ENCODE measurements around the gene ACMSD. TPM values are rescaled to one million over a fixed set of nuclear protein-coding genes. Genes with fewer than 3 reads are reported as not detected.

Gene ACMSD
- total and polyA plus RNA-seq, 2 of the 4 experiments (the other 2 are of a cell fraction): not detected

DNA sequence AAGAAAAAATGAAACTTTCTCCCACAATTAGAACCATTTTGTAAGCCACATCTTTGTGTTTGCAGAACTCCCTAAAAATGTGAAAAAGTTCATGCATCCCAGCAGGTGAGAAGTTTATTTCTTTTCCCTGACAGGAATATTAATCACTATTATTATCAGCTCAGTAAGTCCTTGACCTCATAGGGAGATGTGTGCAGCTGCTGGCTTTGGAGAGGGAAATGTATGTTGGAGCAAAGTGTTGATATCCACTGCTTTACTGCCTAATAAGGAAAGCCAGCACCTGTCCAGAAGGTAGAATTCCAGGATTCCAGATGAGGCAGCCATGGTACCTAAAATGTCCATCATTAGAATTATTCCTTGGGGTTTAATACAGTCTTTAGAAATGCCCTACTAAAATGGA lies 44.4 kb downstream of the ACMSD start:
- in situ Hi-C loops (cut with MboI; ENCODE audit: low sequenced_read_pairs): no loop called here
- no peaks in the 10 kb centered on the region for H3K9me3 ChIP-seq (ENCODE audit: control insufficient read depth, insufficient read depth, low read length)
- no peak overlapping the region for H4K5ac ChIP-seq (ENCODE audit: low read depth, low read length)
- H2BK5ac ChIP-seq (ENCODE audit: low read depth, low read length, poor library complexity, severe bottlenecking): no peak overlapping the region
- CTCF ChIA-PET: interaction anchor here (0.7 kb wide), 1 partner anchor 454 kb away, joined by 3 read pairs; no protein-coding TSS in a partner anchor
- H4K91ac ChIP-seq (ENCODE audit: insufficient read depth, low read depth, low read length): no peak overlapping the region
- H2BK120ac ChIP-seq (ENCODE audit: low read depth, low read length): no peak overlapping the region
- TF ChIP-seq RCOR1 (IDR thresholded peaks at IDR 0.05; ENCODE audit: insufficient replicate concordance, low read length) (no peak), MAFK (IDR thresholded peaks at IDR 0.05; ENCODE audit: low read depth, low read length) (no peak), RAD21 (IDR thresholded peaks at IDR 0.05; ENCODE audit: low read length) (no peak), CEBPB (IDR thresholded peaks at IDR 0.05; ENCODE audit: low read depth, low read length) (no peak), CHD1 (IDR thresholded peaks at IDR 0.05; ENCODE audit: low read depth, low read length) (no peak), NFE2L2 (IDR thresholded peaks at IDR 0.05; ENCODE audit: low read depth, low read length) (no peak), SMC3 (IDR thresholded peaks at IDR 0.05; ENCODE audit: low read depth, low read length) (no peak), BHLHE40 (IDR thresholded peaks at IDR 0.05; ENCODE audit: low read depth, low read length) (no peak), MXI1 (IDR thresholded peaks at IDR 0.05; ENCODE audit: borderline replicate concordance, low read depth, low read length) (no peak), FOS (IDR thresholded peaks at IDR 0.05; ENCODE audit: low read depth, low read length) (no peak), MAZ (IDR thresholded peaks at IDR 0.05; ENCODE audit: borderline replicate concordance, low read depth, low read length) (no peak), POLR2A (IDR thresholded peaks at IDR 0.05; ENCODE audit: low read depth, low read length) (no peak)
- TF ChIP-seq, protein P1, sequence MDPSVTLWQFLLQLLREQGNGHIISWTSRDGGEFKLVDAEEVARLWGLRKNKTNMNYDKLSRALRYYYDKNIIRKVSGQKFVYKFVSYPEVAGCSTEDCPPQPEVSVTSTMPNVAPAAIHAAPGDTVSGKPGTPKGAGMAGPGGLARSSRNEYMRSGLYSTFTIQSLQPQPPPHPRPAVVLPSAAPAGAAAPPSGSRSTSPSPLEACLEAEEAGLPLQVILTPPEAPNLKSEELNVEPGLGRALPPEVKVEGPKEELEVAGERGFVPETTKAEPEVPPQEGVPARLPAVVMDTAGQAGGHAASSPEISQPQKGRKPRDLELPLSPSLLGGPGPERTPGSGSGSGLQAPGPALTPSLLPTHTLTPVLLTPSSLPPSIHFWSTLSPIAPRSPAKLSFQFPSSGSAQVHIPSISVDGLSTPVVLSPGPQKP (IDR thresholded peaks at IDR 0.05; ENCODE audit: borderline replicate concordance, low read depth, low read length): no peak
- TF ChIP-seq, protein P2, sequence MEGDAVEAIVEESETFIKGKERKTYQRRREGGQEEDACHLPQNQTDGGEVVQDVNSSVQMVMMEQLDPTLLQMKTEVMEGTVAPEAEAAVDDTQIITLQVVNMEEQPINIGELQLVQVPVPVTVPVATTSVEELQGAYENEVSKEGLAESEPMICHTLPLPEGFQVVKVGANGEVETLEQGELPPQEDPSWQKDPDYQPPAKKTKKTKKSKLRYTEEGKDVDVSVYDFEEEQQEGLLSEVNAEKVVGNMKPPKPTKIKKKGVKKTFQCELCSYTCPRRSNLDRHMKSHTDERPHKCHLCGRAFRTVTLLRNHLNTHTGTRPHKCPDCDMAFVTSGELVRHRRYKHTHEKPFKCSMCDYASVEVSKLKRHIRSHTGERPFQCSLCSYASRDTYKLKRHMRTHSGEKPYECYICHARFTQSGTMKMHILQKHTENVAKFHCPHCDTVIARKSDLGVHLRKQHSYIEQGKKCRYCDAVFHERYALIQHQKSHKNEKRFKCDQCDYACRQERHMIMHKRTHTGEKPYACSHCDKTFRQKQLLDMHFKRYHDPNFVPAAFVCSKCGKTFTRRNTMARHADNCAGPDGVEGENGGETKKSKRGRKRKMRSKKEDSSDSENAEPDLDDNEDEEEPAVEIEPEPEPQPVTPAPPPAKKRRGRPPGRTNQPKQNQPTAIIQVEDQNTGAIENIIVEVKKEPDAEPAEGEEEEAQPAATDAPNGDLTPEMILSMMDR (conservative IDR thresholded peaks at IDR 0.05; ENCODE audit: low read depth, low read length): no peak
- TF ChIP-seq, protein P3, sequence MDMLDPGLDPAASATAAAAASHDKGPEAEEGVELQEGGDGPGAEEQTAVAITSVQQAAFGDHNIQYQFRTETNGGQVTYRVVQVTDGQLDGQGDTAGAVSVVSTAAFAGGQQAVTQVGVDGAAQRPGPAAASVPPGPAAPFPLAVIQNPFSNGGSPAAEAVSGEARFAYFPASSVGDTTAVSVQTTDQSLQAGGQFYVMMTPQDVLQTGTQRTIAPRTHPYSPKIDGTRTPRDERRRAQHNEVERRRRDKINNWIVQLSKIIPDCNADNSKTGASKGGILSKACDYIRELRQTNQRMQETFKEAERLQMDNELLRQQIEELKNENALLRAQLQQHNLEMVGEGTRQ (IDR thresholded peaks at IDR 0.05; ENCODE audit: low read depth, low read length): no peak
- H3K36me3 ChIP-seq (ENCODE audit: control insufficient read depth, insufficient read depth, low read length): no peaks in the 10 kb centered on the region
- no peak overlapping the region for H3K4me3 ChIP-seq (ENCODE audit: insufficient read depth, low read depth, low read length)
- no peaks in the 10 kb centered on the region for H3K4me1 ChIP-seq (ENCODE audit: control insufficient read depth, insufficient read depth, low read length)
- H3K9ac ChIP-seq (ENCODE audit: low read depth, low read length): no peak overlapping the region
- H3K79me1 ChIP-seq (ENCODE audit: low read depth in 1 of 2, low read length in 2 of 2): no peaks in the 10 kb centered on the region
- dilution Hi-C loops (cut with HindIII; ENCODE audit: low sequenced_read_pairs, unreplicated experiment): no loop called here
- H3K4ac ChIP-seq (ENCODE audit: low read depth, low read length): no peak overlapping the region
- no peak overlapping the region for H2AFZ ChIP-seq (replicated peaks; ENCODE audit: low read length, poor library complexity)
- H3K27ac ChIP-seq (ENCODE audit: insufficient read depth, low read length): no peak overlapping the region
- no peak overlapping the region for H2BK15ac ChIP-seq (ENCODE audit: low read depth, low read length)
- H3K4me2 ChIP-seq (ENCODE audit: low read depth, low read length): no peak overlapping the region
- ATAC-seq (ENCODE audit: low read depth): no peak
- H3K14ac ChIP-seq (replicated peaks; ENCODE audit: low read depth, low read length): no peak overlapping the region
- H3K56ac ChIP-seq (ENCODE audit: extremely low read depth, insufficient read depth, low read length): no peak overlapping the region
- H3K27me3 ChIP-seq (ENCODE audit: control insufficient read depth, insufficient read depth, low read length): no peaks in the 10 kb centered on the region
- H4K8ac ChIP-seq (ENCODE audit: low read depth in 2 of 2, low read length in 2 of 2): no peak overlapping the region
- H2BK20ac ChIP-seq (ENCODE audit: low read depth, low read length): no peak overlapping the region
- no peak overlapping the region for H3K23ac ChIP-seq (ENCODE audit: low read depth, low read length)
- no peak for DNase-seq
- H2AK9ac ChIP-seq (replicated peaks; ENCODE audit: low read depth, low read length, poor library complexity): no peak overlapping the region
- H2AK5ac ChIP-seq (ENCODE audit: low read depth, low read length): no peak overlapping the region
- intact Hi-C loops (cut with micrococcal nuclease): no loop called here
- BruUV-seq (replicated peaks): no TSS peak
- POLR2A ChIA-PET (ENCODE audit: unreplicated experiment): no interaction called here
- no peaks in the 10 kb centered on the region for H3K9me1 ChIP-seq (ENCODE audit: insufficient read depth, low read length)
- H3K18ac ChIP-seq (ENCODE audit: low read depth, low read length): no peak overlapping the region
- H4K20me1 ChIP-seq (ENCODE audit: insufficient read depth, low read length): no peaks in the 10 kb centered on the region
